ENCODE measurements around the gene BTBD9.

Gene BTBD9

DNA sequence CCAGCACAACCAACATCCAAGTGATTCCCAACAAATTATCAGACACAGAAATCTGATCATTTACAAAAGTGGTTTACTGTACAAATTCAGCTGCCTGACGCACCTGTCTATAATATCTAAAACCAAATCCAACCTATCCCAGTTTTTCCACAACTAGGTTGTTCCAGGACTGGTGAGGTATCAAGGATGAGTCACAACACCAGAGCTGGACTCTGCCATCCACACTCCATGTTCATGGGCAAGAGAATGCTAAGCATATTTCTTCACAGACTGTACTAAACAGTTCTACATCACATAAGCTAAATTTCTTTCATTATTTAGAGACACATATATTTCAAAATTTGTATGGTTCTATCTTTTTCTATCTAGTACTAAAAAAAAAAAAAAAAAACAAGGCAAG, 141.6 kb downstream of the BTBD9 start:
- 100% methylated on average over 1 of the region's 1 CpG; no CpG with 5 or more reads in 1 of the 2 experiments for WGBS, 2 experiments (ENCODE audit: insufficient coverage in 2 of 2)
- H3K27ac ChIP-seq (ENCODE audit: low read depth, low read length, severe bottlenecking): no peak overlapping the region
- no peaks in the 10 kb centered on the region for H3K36me3 ChIP-seq (ENCODE audit: control insufficient read depth, insufficient read depth, low read length)
- no peaks in the 10 kb centered on the region for H3K4me1 ChIP-seq (ENCODE audit: control insufficient read depth, insufficient read depth, low read length, poor library complexity, severe bottlenecking)
- no peak overlapping the region for H3K4me3 ChIP-seq (ENCODE audit: extremely low read depth, insufficient read depth, low read length, poor library complexity, severe bottlenecking)
- H3K9me3 ChIP-seq (ENCODE audit: control insufficient read depth, low read length): no peaks in the 10 kb centered on the region

DNA sequence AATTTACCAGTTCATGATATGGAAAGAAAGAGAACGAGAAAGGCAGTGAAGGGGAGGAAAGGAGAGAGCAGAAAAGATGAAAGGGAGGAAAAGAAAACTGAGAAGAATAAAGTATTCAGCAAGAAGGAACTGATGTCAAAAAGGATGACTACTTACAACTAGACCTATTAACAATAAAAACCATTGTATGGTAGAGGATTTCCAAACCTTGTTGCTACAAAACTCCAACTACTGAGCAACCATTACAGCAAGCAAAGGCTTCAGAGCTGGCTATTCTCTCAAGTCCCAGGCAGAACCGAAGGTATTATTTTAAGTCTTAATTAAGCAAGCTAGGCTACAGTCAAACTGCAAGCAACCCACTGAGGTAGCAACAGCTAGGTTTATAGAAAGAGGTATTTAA, 142.2 kb downstream of the BTBD9 start:
- Histone ChIP-seq H3K36me3 (ENCODE audit: control insufficient read depth, insufficient read depth, low read length) (no peaks in the 10 kb centered on the region), H3K9me3 (ENCODE audit: control insufficient read depth, low read length) (no peaks in the 10 kb centered on the region), H3K4me3 (ENCODE audit: extremely low read depth, insufficient read depth, low read length, poor library complexity, severe bottlenecking) (no peak overlapping the region), H3K4me1 (ENCODE audit: control insufficient read depth, insufficient read depth, low read length, poor library complexity, severe bottlenecking) (no peaks in the 10 kb centered on the region), H3K27ac (ENCODE audit: low read depth, low read length, severe bottlenecking) (no peak overlapping the region)
- 75 to 100% methylated on average over 1 to 2 of the region's 2 CpGs for WGBS, 2 experiments (ENCODE audit: insufficient coverage in 2 of 2)

DNA sequence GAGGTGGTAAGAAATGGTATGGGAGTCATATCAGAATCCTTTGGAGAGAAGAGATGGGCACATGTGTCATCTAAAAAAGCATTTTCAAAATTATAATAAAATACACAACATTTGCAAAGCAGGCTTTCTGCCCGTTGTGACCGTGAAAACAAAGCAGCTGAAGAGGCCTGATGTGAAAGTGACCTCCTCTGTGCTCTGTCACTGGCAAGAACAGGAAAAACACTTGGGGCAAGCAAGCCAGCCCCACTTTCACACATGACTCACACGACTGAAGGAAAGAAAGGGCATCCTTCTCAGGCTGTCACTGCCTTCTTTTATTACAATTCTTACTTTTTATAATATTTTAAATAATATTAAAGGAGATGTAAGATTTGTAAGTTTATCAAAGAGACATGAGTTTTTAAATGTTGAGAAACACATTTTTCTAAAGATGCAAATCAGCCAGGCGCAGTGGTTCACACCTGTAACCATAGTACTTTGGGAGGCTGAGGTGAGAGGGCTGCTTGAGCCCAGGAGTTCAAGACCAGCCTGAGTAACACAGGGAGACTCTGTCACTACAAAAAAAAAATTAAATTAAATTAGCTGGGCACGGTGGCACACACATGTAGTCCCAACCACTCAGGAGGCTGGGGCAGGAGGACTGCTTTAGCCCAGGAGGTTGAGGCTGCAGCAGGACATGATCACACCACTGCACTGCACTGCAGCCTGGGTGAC, 143.7 kb downstream of the BTBD9 start:
- Histone ChIP-seq H3K4me1 (ENCODE audit: control insufficient read depth, insufficient read depth, low read length, poor library complexity, severe bottlenecking) (no peaks in the 10 kb centered on the region), H3K9me3 (ENCODE audit: control insufficient read depth, low read length) (no peaks in the 10 kb centered on the region), H3K27ac (ENCODE audit: low read depth, low read length, severe bottlenecking) (no peak overlapping the region), H3K36me3 (ENCODE audit: control insufficient read depth, insufficient read depth, low read length) (no peaks in the 10 kb centered on the region), H3K4me3 (ENCODE audit: extremely low read depth, insufficient read depth, low read length, poor library complexity, severe bottlenecking) (no peak overlapping the region)
- WGBS, 2 experiments (ENCODE audit: insufficient coverage in 2 of 2): 93 to 100% methylated on average over 2 to 4 of the region's 5 CpGs

DNA sequence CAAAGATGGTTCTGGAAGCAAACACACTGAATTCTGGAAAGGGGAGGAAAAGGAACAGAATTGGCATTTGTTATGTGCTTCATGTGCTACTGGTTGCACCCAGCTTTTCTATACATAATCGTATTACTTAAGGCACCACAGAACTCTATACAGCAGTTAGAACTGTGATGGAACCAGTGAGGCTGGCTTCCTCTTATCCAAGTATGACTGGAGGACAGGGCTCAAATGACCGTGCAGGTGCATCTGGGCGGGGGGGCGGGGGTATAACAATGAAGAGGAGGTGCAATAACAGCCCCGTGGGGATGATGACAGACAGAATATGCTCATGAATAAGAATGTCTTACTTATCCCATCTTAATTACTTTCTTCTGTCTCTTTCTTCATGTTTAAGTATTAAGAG, 144.2 kb downstream of the BTBD9 start:
- Histone ChIP-seq H3K36me3 (ENCODE audit: control insufficient read depth, insufficient read depth, low read length) (no peaks in the 10 kb centered on the region), H3K4me3 (ENCODE audit: extremely low read depth, insufficient read depth, low read length, poor library complexity, severe bottlenecking) (no peak overlapping the region), H3K27ac (ENCODE audit: low read depth, low read length, severe bottlenecking) (no peak overlapping the region), H3K4me1 (ENCODE audit: control insufficient read depth, insufficient read depth, low read length, poor library complexity, severe bottlenecking) (no peaks in the 10 kb centered on the region), H3K9me3 (ENCODE audit: control insufficient read depth, low read length) (no peaks in the 10 kb centered on the region)
- no CpG with 5 or more reads among the region's 5 CpGs for WGBS, 2 experiments (ENCODE audit: insufficient coverage in 2 of 2)

DNA sequence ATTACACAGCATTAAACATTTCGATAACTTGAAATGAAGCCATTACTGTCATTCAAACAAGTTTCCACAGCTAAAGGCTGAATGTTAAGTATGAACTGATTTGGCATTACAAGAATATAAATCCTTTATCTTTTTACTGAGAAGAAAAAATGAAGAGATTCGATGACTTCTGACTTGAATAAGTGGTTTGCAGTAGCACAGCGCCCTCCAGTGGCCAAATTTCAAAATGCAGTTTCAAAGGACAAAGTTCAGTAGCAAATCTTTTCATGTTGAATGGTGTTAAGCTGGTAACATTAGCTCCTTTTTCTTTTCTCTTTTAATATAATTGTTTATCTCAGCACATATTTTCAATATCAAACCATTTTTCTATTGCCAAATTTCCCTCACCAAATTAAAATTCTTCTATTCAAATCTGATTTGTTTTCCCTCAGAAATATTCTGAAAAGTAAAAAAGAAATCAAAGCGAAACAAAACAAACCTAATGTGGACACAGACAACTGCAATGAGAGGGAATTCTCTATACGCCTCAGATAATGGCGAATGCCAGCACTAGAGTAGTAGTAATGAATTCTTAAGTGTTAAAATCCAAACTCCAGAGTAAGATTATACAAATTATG, 145.7 kb downstream of the BTBD9 start:
- 0% methylated on average over 2 of the region's 6 CpGs; no CpG with 5 or more reads in 1 of the 2 experiments for WGBS, 2 experiments (ENCODE audit: insufficient coverage in 2 of 2)
- Histone ChIP-seq H3K4me1 (ENCODE audit: control insufficient read depth, insufficient read depth, low read length, poor library complexity, severe bottlenecking) (no peaks in the 10 kb centered on the region), H3K36me3 (ENCODE audit: control insufficient read depth, insufficient read depth, low read length) (no peaks in the 10 kb centered on the region), H3K27ac (ENCODE audit: low read depth, low read length, severe bottlenecking) (no peak overlapping the region), H3K4me3 (ENCODE audit: extremely low read depth, insufficient read depth, low read length, poor library complexity, severe bottlenecking) (no peak overlapping the region), H3K9me3 (ENCODE audit: control insufficient read depth, low read length) (no peaks in the 10 kb centered on the region)

DNA sequence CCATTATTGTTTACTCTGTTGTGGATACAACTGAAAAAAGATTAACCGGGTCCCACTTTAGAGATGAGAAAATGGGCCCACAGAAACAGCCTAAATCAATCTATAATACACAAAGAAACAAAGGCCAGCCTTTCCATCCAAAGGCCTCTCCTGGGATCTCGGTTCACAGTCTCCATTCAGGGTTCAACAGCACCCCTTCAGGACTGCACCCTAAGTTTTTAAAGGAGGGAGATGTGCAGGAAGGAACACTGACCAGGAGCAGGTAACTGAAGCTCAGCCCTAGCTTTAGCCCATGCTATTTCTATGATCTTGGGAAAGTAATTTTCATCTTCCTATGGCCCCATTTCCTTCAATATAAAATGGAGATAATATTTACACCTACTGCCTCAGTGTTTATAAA, 147.7 kb downstream of the BTBD9 start:
- H3K27ac ChIP-seq (ENCODE audit: low read depth, low read length, severe bottlenecking): no peak overlapping the region
- no peak overlapping the region for H3K4me3 ChIP-seq (ENCODE audit: extremely low read depth, insufficient read depth, low read length, poor library complexity, severe bottlenecking)
- no CpG with 5 or more reads among the region's 2 CpGs for WGBS, 2 experiments (ENCODE audit: insufficient coverage in 2 of 2)
- H3K36me3 ChIP-seq (ENCODE audit: control insufficient read depth, insufficient read depth, low read length): no peaks in the 10 kb centered on the region
- no peaks in the 10 kb centered on the region for H3K9me3 ChIP-seq (ENCODE audit: control insufficient read depth, low read length)
- no peaks in the 10 kb centered on the region for H3K4me1 ChIP-seq (ENCODE audit: control insufficient read depth, insufficient read depth, low read length, poor library complexity, severe bottlenecking)

DNA sequence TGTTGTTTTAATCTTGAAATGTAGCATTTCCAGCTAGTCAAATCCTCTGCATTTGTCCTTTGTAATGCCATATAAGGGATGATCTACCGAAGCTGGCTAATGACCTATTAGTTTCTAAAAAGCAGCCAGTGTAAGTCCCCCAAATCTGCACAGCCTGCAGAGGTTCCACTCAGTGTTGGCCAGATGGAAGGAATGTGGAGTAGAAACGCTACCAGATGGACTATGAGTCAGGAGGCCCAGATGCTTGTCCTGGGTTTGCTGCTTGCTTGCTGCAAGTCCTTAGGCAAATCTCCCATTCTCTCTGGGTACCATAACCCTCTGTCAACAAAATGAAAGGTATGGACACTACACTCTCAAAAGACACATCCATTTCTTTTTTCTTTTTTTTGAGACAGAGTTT, 149.8 kb downstream of the BTBD9 start:
- H3K9me3 ChIP-seq (ENCODE audit: control insufficient read depth, low read length): peaks cover 3% of the 10 kb centered on the region
- H3K36me3 ChIP-seq (ENCODE audit: control insufficient read depth, insufficient read depth, low read length): no peaks in the 10 kb centered on the region
- H3K4me1 ChIP-seq (ENCODE audit: control insufficient read depth, insufficient read depth, low read length, poor library complexity, severe bottlenecking): no peaks in the 10 kb centered on the region
- 89 to 100% methylated on average over 1 to 2 of the region's 2 CpGs for WGBS, 2 experiments (ENCODE audit: insufficient coverage in 2 of 2)
- H3K27ac ChIP-seq (ENCODE audit: low read depth, low read length, severe bottlenecking): no peak overlapping the region
- H3K4me3 ChIP-seq (ENCODE audit: extremely low read depth, insufficient read depth, low read length, poor library complexity, severe bottlenecking): no peak overlapping the region

DNA sequence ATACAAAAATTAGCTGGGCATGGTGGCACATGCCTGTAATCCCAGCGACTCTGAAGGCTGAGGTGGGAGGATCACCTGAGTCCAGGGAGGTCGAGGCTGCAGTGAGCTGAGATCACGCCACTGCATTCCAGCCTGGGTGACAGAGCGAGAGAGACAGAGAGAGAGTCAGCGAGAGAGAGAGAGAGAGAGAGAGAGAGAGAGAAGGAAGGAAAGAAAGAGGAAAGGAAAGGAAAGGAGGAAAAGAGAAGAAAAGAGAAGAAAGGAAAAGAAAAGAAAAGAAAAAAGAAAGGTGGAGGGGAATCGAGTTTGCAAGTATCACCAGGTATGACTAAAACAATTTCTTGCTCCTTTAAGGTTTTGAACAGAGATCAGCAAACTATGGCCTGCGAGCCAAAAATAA, 152.3 kb downstream of the BTBD9 start:
- Histone ChIP-seq H3K27ac (ENCODE audit: low read depth, low read length, severe bottlenecking) (no peak overlapping the region), H3K4me3 (ENCODE audit: extremely low read depth, insufficient read depth, low read length, poor library complexity, severe bottlenecking) (no peak overlapping the region), H3K9me3 (ENCODE audit: control insufficient read depth, low read length) (peaks cover 3% of the 10 kb centered on the region), H3K36me3 (ENCODE audit: control insufficient read depth, insufficient read depth, low read length) (no peaks in the 10 kb centered on the region), H3K4me1 (ENCODE audit: control insufficient read depth, insufficient read depth, low read length, poor library complexity, severe bottlenecking) (peaks cover 7% of the 10 kb centered on the region)
- 85 to 90% methylated on average over 6 of the region's 7 CpGs for WGBS, 2 experiments (ENCODE audit: insufficient coverage in 2 of 2)

DNA sequence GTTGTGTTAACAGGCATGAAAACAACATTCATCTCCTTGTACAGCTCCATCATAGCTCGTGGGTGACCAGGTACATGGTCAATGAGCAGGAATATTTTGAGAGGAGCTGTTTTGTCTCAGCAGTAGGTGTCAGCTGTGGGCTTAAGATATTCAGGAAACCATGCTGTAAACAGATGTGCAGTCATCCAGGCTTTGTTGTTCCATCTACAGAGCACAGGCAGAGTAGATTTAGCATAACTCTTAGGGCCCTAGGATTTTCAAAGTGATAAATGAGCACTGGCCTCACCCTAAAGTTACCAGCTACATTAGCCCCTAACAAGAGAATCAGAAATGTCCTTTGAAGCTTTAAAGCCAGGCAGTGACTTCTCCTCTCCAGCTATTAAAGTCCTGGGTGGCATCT, 154.2 kb downstream of the BTBD9 start:
- H3K4me3 ChIP-seq (ENCODE audit: extremely low read depth, insufficient read depth, low read length, poor library complexity, severe bottlenecking): no peak overlapping the region
- 86% methylated on average over 1 of the region's 1 CpG; no CpG with 5 or more reads in 1 of the 2 experiments for WGBS, 2 experiments (ENCODE audit: insufficient coverage in 2 of 2)
- H3K36me3 ChIP-seq (ENCODE audit: control insufficient read depth, insufficient read depth, low read length): no peaks in the 10 kb centered on the region
- H3K9me3 ChIP-seq (ENCODE audit: control insufficient read depth, low read length): peaks cover 3% of the 10 kb centered on the region
- H3K27ac ChIP-seq (ENCODE audit: low read depth, low read length, severe bottlenecking): no peak overlapping the region
- peaks cover 11% of the 10 kb centered on the region for H3K4me1 ChIP-seq (ENCODE audit: control insufficient read depth, insufficient read depth, low read length, poor library complexity, severe bottlenecking)

DNA sequence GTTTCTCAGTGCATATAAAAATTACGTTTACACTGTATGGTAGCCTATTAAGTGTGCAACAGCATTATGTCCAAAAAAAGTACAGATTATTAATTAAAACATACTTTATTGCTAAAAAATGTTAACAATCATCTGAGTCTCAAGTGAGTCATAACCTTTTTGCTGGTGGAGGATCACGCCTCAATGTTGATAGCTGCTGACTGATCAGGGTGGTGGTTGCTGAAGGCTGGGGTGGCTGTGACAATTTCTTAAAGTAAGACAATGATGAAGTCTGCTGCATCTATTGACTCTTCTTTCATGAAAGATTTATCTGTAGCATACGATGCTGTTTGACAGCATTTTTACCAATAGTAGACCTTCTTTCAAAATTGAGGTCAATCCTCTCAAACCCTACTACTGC, 155.1 kb downstream of the BTBD9 start:
- H3K36me3 ChIP-seq (ENCODE audit: control insufficient read depth, insufficient read depth, low read length): no peaks in the 10 kb centered on the region
- peaks cover 3% of the 10 kb centered on the region for H3K9me3 ChIP-seq (ENCODE audit: control insufficient read depth, low read length)
- H3K4me3 ChIP-seq (ENCODE audit: extremely low read depth, insufficient read depth, low read length, poor library complexity, severe bottlenecking): no peak overlapping the region
- WGBS, 2 experiments (ENCODE audit: insufficient coverage in 2 of 2): 85 to 100% methylated on average over 2 of the region's 3 CpGs
- no peak overlapping the region for H3K27ac ChIP-seq (ENCODE audit: low read depth, low read length, severe bottlenecking)
- H3K4me1 ChIP-seq (ENCODE audit: control insufficient read depth, insufficient read depth, low read length, poor library complexity, severe bottlenecking): peaks cover 11% of the 10 kb centered on the region

DNA sequence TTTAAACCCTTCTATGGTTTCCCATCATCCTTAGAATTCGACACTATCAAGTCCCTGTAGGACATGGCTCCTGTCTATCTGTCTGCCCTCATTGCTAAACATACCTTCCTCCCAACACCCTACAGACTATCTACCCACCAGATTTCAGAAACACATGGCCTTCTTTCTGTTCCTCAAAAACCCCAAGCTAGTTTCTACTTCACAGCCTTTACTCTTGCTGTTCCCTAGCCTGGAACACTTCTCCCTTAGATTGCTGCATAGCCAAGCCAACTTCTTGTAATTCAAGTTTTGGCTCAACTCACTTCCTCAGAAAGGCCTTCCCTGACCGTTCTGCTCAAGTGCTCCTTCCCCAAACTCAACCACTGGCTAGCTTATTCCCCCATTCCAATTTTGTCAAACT, 156.2 kb downstream of the BTBD9 start:
- H3K4me3 ChIP-seq (ENCODE audit: extremely low read depth, insufficient read depth, low read length, poor library complexity, severe bottlenecking): no peak overlapping the region
- H3K4me1 ChIP-seq (ENCODE audit: control insufficient read depth, insufficient read depth, low read length, poor library complexity, severe bottlenecking): peaks cover 11% of the 10 kb centered on the region
- H3K36me3 ChIP-seq (ENCODE audit: control insufficient read depth, insufficient read depth, low read length): no peaks in the 10 kb centered on the region
- WGBS, 2 experiments (ENCODE audit: insufficient coverage in 2 of 2): 86 to 97% methylated on average over 2 of the region's 2 CpGs
- no peak overlapping the region for H3K27ac ChIP-seq (ENCODE audit: low read depth, low read length, severe bottlenecking)
- peaks cover 3% of the 10 kb centered on the region for H3K9me3 ChIP-seq (ENCODE audit: control insufficient read depth, low read length)

Measured in mesodermal cell (in vitro differentiated cells).